Measurements from ENCODE around the gene RAP1GAP. TPM values are rescaled to one million over a fixed set of nuclear protein-coding genes. Genes with fewer than 3 reads are reported as not detected.
"Not testable (repeated sequence)": the region's sequence is repeated elsewhere in the genome, so short reads cannot be mapped to it uniquely, and the experiment has no call there.

Gene RAP1GAP
- total RNA-seq, 1 donor from 2014 or later, result 157 TPM

DNA sequence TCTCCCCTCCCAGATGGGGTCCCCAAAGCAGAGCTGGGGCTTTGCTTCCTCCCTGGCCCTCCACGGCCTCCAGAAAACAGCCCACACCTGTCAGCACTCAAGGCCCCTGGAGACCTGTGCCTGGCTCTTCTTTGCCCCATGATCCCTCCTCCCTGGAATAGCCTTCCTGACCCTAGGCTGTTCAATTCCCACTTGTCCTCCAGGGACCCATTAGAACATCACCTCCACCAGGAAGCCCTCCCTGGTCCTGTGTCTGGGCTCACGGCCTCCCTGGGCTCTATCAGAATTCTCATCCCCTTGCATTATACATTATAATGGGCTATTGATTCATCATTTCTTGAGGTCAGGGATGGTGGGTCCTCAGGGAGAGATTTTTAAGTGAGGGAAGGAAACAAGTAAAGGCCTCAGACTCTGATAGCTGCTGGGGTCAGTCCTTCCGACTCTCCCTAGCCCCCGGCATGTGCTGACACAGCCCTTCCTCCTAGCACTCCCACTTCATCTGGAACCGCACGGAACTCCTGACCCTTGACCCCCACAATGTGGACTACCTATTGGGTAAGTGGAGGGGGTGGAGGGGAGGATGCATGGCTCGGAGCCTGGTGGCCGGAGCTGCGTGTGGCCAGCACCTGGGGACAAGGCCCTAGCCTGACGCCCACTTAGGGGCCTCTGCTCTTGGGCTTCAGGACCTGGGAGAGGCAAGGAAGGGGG is 99.2 kb downstream of the RAP1GAP start:
- no peak for DNase-seq (ENCODE audit: low spot score)

DNA sequence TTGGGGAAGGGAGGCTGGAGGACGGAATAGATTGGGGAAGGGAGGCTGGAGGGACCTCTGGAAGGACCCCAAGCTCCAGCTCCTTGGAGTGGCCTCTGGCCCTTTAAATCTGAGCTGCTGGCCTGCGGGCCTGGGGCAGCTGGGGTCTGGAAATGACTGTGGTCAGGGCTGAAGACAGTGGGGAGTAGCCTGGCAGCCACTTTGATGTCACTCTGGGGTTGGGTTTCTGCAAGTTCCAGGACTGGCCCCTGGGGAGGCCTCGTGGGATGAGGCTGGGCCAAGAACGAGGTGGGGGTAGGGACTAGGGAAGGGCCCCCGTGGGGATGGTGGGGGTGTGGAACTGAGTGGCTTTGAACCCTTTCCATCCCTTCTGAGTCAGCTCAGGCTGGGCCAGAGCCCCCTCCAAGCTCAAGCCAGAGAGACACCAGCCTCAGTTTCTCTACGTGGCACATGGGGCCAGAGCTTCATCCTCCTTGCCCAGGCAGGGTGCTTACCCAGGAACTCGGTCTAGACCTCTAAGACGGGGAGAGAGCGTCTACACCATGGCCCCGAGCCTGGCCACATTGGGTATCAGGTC is 100.3 kb downstream of the RAP1GAP start:
- DNase-seq (ENCODE audit: low spot score), result no peak

DNA sequence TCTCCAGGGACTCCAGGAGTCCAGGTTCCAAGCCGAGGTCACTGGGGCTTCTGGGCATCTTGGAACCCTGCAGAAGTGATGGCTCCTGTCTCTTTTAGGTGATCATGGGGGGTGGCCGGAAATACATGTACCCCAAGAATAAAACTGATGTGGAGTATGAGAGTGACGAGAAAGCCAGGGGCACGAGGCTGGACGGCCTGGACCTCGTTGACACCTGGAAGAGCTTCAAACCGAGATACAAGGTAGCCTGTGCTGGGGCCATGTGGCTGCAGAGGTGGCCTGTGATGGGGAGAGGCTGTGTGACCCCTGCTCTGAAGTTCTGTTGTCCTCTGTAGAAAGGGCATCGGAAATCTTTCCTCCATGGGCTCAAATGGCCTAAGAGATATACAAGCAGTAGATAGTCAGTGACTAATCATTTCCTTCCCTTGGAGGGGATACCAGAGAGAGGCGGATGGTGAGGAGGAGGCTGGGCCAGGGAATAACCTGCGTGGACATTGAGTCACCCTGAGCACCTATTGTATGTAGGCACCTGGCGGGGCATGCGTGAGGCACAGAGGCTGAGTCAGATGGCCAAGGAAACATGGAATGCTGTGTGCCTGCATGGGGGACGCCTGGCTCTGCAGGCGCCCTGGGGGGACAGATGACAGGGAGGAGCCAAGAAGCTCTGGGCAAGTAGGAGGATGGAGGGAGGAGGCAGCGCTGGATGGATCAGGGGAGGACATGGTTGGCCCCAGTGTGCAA is 101.0 kb downstream of the RAP1GAP start:
- DNase-seq (ENCODE audit: low spot score), result no peak

DNA sequence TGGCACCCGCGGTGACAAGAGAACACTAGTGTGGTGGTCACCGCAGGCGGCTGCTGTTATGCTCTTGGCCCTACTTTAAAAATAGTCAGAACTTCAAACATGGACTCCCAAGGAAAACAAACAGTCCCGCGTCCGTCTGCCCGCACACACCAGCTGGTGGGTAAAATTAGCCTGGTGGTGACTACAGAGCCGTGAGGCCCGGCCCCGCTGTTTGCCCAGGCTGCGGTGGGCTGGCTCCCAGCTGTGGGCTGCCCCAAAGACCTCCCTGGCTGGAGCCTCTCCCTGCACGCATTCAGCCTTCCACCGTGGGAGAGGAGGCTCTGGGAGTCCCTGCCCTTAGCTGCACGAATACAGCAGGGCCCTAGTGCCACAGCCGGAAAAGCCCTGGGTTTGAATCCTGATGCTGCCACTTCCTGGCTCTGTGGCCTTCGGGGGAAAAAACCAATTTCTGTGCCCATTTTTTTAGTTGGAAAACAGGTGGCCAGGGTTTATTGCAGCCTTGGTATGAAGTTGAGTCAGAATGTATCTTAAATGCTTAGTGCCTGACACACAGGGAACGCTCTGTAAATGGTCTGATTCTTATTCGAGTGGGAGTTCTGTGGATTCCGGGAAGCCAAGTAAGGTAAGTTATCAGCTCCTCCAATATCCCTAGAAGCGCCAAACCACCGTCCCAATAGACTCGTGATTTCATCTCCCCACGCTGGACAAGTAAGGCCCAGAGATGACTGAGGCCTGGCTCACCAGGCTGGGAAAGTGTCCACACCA is 101.7 kb downstream of the RAP1GAP start:
- no peak for DNase-seq (ENCODE audit: low spot score)

DNA sequence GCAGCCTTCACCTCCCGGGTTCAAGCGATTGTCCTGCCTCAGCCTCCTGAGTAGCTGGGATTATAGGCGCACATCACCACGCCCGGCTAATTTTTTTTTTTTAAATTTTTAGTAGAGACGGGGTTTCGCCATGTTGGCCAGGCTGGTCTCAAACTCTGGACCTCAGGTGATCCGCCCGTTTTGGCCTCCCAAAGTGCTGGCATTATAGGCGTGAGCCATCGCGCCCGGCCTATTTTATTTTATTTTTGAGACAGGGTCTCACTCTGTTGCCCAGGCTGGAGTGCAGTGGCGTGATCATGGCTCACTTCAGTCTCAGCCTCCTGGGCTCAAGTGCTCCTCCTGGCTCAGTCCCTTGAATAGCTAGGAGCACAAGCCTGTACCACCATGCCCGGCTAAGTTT is 102.8 kb downstream of the RAP1GAP start:
- not testable (repeated sequence) for DNase-seq (ENCODE audit: low spot score)

DNA sequence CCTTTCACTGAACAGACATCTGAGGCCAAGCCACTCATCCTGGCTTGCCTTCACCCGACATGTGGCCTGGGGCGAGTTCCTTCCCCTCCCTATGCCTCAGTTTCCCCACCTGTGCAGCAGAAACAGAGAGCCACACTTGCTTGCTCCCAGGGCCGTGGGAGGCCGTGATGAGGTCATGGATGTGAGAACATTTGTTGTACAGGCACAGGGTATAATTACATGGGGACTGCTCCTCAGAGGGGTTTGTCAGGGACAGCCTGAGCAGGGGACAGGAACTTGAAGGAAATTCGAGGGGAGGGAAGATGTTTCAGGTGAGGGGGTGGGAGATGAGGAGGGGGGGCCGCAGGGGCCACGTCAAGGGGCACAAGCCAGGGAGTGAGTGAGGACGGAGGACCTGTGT is 103.9 kb downstream of the RAP1GAP start:
- no peak for DNase-seq (ENCODE audit: low spot score)

DNA sequence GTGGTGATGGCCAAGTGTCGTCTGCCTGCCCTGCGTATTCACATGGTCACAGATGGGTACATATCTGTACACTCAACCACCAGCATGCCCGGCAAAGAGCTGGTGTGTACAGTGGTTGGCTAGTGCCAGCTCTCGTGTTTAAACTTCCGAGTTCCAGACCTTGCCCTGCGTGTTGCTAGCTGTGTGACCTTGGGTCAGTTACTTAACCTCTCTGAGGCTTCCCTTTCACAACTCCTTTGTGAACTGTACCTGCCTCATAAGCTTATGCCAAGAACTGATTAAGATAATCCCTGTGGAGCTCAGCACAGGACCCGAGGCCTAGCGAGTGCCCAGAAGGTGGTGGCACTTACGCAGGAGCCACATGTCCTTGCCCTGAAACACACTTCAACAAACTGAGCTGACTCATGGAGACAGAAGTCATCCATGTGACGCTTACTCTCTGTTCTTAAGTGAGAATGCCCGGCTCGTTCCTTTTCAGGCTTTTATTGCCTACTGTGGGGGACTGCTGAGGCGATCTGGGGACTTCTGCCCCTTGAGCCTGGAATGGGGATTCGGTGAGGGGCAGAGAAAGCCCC is 104.5 kb downstream of the RAP1GAP start:
- no peak for DNase-seq (ENCODE audit: low spot score)

DNA sequence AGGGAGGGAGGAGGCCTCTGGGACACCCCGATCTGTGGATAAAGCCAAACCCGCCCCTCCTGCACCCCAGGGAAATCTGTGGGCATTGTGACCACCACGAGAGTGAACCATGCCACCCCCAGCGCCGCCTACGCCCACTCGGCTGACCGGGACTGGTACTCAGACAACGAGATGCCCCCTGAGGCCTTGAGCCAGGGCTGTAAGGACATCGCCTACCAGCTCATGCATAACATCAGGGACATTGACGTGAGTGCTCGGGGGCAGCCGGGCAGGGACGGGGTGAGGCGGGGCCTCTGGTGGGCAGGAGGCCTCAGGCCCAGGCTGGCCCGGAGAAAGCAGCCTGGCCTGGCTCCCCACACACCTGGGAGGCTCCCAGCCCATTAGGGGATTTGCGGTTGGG is 105.2 kb downstream of the RAP1GAP start:
- DNase-seq (ENCODE audit: low spot score), result no peak

DNA sequence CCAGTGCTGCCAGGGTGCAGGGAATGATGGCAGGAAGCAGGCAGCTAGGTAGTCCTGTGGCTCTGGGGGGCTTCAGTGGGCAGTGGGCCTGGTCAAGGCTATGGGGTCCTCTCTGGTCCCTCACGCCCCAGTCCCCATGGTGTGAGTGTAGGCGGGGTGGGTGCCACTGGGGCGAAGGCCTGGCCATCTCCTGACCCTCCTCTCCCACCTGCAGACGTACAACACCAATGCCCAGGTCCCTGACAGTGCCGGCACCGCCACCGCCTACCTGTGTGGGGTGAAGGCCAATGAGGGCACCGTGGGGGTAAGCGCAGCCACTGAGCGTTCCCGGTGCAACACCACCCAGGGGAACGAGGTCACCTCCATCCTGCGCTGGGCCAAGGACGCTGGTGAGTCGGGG is 106.3 kb downstream of the RAP1GAP start:
- no peak for DNase-seq (ENCODE audit: low spot score)

DNA sequence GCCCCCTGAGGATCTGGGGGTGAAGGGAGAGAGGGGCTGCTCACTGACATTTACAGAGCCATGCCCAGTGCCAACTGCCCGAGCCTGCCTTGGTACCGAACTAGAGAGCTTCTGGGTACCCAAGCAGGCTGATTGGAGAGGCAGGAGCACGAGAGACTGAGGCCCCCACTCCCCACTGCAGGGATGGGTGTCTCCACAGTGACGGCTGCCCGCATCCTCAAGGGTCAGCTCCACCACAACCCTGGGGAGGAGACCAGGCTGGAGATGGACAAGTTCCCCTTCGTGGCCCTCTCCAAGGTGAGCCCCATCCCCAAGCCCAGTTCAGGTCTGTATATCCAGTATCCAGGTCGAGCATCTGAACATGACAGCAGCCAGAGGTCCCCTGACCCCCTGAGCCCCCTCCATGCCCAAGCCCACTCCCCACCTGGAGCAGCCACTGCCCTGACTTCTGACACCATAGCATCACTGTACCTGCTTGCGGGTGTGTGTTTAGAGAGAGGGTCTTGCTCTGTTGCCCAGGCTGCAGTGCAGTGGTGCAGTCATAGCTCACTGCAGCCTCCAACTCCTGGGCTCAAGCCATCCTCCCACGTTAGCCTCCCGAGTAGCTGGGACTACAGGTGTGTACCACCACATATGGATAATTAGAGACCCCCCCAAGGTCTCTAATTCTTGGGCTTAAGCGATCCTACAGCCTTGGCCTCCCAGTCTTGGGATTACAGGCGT is 108.1 kb downstream of the RAP1GAP start:
- no peak for DNase-seq (ENCODE audit: low spot score)

DNA sequence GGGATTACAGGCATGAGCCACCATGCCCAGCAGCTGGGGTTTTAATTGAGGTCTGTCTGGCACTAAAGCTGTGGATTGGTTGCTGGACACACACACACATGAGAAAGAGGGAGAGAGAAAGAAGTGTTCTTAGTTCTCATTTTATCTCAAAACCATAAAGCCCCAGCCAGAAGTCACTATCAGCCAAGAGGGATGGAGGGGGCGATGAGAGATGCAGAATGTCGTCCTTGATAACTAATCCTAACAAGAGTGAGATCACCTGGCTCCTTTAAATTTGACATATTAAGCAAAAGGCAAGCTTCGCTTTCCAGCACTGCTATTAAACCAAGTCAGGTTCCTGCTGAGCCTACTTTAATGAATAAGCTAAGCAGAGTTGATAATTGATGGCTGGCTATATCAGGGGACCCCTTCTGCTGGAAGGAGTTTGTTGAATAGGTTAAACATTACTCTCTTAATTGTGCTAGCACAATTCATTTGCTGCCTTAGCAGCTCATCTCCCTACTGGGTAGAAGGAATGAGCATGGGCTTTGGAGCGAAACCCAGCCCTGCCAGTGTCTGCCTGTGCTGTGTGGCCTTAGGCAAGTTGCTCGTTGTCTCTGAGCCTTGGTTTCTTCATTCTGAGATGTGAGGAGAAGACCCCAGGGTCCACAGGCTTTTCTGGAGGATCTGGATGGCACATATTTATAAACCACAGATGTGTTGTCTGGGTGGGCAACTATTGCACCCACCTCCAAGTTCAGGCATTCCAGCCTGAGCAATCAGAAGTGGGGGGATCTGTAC is 109.2 kb downstream of the RAP1GAP start:
- DNase-seq (ENCODE audit: low spot score), result no peak

DNA sequence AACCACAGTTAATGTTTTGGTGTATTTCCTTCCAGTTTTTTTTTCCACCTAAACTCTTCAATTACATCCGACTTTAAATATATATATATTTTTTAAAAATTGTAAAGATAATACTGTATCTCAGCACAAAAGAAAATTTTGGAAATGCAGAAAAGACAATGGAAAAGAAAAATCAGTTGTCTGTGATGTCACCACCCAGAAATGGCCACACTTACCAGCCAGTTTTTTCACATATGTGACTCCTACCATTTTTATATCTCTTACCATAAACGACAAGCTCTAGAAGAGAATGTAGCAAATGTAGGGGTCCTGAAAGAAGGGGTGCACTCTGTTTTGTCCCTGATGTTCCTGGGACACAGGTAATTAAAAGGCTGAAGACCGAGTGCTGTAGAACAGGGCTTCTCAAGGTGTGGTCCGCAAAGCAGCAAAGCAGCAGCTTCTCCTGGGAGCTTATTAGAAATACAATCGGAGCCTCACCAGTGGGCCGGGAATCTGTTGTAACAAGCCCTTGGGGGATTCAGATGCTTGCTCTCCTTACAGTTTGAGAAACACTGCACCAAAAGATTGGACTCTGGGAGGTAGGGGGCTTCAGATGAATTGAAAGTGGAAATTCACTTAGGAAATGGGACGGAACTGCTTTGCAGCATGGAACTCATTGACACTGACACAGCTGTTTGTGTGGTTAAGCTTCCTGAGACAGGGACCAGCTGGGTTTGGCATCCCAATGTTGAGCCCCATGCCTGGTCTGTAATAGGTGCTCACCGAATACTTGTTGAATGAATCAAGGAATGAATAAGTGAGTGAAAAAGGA is 115.8 kb downstream of the RAP1GAP start:
- DNase-seq (ENCODE audit: low spot score), result no peak

DNA sequence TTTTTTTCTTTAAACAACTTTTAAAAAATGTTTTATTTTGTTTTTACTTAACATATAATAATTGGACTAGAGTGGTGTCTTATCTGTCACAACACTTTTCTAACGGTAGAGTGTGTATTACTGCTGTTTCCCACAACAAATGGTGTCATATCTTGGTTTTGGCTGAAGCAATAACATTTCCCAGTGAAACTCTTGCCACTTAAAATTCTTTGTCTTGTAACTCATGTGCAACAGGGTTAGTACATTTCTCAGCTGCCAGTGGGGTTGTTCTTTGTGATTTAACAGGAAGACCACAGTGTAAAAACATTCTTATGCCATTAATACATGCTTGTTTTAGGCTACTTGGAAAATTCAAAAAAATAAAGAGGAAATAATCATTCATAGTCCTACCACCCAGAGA is 116.4 kb downstream of the RAP1GAP start:
- no peak for DNase-seq (ENCODE audit: low spot score)

DNA sequence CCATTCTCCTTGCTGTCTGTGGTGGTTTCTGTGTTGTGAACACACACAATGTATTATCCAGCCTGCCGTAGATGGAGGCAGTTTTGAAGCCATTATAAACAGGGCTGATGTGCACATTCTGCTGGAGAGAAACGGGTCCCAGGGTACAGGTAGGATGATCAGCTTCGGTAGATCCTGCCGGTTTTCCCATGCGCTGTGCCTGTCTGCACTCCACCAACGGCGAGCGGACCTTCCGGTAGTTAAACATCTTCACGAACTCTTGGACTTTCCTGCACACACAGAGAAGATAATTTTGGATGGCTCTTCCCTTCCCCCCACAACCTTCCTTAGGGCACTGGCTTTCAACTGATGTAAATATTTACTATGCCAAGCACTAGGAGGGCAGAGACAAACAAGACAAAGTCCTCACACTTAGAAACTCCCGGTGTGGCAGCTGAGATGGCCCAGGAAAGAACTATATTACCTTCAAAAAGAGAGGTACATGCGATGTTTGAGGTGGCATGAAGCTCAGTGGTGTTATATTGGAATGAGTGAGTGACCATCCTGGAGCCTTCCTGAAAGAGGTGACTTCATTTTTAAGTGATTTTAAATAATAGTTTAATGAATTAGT is 118.2 kb downstream of the RAP1GAP start:
- no peak for DNase-seq (ENCODE audit: low spot score)

DNA sequence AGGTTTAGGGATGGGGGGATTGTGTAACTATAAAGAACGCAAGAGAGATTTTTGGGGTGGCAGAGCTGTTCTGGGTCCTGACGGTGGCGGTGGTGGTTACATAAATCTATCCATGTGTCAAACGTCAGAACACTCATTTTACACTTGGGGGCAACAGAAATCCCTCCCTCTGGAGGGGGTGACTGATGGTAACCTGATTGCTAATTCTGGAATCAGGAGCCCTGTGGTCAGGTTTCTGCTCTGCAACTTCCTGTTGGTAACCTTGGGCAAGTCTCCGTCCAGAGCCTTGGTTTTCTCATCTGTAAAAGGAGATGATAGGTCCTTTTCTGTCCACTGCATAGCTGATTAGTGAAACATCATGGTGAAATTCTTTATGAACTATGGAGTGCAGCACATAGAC is 119.1 kb downstream of the RAP1GAP start:
- DNase-seq (ENCODE audit: low spot score), result no peak

DNA sequence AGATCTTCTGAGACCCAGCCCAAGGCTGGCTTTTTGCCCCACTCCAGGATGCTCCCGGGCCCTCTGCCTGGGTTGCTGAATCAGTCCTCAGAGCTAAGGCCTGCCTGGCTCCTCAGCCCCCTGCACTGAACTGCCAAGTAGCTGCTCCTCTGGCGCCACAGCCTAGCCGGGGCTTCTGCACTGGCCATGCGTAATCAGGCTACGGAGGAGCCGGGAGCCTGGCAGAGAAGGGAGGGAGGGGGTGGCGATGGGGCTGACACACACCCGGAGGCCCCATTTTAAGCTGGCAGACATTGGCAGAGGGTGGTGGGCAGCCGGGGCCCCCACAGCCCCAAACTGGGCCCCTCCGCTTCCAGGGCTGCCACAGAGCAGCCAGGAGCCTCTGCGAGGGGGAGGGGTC is 121.3 kb downstream of the RAP1GAP start:
- DNase-seq (ENCODE audit: low spot score), result no peak
